NCI-H748 (cell line): ENCODE results near the gene DRG2.

Source experiments
- DNase-seq: peaks from one replicate; lab custom pipeline; 2025; ENCODE audit not compliant: unreplicated experiment; lab: John Stamatoyannopoulos, UW

Gene DRG2

DNA sequence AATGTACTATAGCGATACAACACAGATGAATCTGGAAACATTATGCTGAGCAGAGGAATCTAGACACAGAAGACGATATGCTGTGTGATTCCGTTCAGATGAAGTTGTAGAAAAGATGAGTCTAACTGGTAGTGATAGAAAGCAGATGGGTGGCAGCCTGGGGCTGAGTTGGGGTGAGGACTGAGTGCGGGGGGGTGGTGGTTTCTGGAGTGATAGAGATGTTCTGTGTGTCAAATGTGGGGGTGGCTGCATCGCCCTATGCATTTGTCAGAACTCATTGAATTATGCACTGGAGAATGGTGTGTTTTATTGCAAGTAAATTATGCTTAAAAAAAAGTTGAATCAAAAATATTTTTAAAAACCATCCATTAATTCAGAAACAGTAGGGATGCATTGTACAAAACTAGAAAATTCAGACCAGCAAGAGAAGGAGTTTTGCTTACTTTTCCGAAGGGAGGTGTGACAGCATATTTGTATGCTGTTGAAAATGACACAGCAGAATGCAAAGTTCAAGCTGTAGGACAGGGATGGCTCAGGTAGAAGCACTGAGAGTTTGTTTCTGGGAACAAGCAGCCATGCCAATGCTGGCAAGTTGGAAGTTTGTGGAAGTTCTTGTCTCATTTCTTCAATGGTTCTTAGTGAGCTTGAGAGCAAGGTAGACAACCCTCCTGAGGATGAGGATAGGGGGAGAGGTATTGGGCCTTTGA, 13.0 kb upstream of the DRG2 start:
- DNase-seq: no peak

DNA sequence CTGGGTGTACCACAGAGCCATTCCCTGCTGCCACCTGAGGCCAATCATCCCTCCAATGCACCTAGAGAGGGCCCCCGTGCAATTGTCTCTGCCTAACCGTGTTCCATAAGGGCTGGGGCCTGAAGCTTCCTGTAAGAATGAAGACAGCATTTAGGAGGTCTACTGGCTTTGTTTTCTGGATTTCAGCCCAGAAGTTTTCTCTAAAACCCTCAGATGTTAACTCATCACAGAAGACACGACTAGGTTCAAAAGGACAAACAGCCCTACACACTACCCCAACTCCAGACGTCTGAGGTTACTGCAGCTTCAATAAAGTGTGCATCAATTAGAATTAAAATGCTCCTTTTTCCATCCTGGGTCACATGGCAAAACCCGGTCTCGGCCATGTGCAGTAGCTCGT, 10.8 kb upstream of the DRG2 start:
- no peak for DNase-seq

DNA sequence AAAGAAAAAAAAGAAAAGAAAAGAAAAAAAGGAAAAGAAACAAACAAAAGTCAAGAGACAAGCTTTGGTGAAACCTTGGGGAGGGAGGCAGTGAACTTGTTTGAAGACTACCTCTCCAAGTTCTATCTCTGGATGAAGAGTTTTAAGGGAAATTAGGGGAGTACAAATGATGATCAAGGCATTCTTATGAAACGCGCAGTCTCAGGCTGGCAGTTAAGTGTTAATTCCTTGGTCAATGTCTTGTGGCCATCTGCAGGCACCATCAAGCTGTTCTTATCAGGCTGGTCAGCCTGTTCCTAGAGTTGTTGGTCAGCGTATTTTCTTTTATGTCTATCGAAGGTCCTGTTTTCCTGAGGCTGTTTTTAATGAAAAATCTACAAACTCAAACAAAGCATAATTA, 8.2 kb upstream of the DRG2 start:
- no peak for DNase-seq

DNA sequence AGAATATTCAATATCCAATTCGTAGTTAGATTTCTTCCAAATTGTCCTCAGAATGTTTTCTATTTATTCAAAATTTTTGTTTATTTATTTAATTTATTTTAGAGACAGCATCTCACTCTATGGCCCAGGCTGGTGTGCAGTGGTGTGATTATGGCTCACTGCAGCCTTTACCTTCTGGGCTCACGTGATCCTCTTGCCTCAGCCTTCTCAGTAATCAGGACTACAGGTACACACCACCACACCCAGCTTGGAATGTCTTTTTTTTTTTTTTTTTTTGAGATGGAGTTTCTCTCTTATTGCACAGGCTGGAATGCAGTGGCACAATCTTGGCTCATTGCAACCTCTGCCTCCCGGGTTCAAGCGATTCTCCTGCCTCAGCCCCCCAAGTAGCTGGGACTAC, 3.5 kb upstream of the DRG2 start:
- no peak for DNase-seq

DNA sequence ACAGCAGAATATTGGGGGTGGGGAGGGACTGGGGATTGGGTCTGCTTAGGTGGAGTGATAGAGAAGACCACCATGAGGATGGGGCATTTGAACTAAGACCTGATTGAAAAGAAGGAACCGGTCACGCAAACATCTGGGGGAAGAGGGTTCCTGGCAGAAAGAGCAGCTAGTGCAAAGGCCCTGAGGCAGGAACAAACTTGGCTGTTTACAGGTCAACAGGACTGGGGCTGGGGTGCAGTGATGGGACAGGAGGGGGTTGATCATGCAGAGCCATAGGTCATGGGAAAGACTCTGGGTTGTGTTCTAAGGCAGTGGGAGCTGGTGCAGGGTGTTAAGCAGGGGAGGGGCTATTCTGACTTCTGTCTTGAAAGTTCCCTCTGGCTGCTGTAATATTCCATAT, 1.9 kb downstream of the DRG2 start:
- no peak for DNase-seq

DNA sequence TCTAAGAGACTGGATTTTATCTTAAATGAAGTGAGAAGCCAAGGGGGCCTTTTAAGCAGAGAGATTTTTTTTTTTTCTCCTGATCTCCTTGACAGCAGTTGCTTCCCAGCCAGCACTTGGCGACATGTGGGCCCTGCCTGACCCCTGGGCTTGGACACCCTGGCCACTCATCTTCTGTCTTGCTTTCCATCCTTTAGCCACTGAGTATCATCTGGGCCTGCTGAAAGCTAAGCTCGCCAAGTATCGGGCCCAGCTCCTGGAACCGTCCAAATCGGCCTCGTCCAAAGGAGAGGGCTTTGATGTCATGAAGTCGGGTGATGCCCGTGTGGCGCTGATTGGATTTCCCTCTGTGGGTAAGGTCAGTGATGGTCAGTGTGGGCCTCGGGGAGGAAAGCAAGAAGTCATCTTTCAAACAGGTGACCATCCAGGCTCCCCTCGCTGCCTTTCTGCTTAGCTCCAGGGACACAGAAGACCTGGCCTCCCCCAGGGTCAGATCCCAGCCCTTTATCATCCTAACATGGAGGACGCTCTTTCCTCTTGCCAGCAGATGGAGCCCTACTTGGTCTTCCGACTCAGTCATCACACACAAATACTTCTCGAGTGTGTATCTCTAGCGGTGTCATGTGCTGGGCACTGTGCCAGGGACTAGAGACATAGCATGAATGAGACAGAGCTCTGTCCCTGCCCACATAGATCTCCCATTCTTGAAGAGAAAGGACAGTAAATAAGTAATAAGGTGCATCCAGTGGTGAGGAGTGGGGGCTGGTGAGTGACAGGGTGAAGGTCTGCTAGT, 6.1 kb downstream of the DRG2 start:
- peak; percentile 66 for DNase-seq

DNA sequence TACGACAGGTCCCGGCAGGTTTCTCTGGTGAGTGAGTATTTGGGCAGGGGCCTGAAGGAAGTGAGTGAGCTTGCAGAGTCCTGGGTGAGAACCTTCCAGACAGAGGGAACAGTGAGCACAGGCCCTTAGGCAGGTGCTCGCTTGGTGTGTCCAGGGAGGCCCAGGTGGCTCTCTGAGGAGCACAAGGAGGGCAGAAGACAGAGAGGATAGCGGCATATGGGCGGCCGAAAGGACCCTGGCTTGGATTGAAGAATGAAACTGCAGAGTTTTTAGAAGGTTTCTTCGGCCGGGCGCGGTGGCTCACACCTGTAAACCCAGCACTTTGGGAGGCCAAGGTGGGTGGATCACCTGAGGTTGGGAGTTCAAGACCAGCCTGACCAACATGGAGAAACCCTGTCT, 6.7 kb downstream of the DRG2 start:
- DNase-seq: no peak

DNA sequence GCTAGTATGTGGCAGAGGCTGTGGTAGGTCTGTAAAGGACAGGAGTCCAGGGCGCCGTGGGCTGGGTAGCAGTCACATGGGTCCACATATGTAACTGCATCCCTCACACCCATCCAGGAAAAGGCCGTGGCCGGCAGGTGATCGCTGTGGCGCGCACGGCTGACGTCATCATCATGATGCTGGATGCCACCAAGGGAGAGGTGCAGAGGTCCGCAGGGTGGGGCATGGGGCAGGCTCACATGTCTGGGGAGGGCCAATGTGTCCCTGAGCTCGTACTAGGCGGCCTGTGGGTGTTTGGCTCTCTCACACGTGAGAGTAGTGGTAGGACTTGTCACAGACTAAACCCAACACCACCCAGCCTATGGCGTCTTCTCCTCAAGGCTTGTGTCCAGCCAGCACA, 11.8 kb downstream of the DRG2 start:
- DNase-seq: no peak

DNA sequence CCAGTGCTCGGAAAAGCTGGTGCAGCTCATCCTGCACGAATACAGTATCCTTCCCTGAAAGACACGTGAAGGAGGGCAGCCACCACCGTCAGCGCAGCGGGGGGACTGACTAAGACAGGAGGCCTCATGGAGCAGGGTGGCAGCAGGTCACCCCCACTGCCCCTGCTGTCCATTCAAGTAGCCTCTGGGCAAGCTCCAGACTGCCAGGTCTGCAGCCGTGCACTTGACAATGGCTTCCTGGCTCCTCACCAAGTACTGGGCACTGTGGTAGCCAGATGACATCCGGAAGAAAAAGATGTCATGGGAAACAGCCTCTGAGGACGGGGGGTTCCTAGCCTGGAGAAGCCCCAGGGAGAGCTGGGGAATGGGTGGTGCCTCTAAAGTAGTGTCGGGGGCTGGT, 12.9 kb downstream of the DRG2 start:
- no peak for DNase-seq

DNA sequence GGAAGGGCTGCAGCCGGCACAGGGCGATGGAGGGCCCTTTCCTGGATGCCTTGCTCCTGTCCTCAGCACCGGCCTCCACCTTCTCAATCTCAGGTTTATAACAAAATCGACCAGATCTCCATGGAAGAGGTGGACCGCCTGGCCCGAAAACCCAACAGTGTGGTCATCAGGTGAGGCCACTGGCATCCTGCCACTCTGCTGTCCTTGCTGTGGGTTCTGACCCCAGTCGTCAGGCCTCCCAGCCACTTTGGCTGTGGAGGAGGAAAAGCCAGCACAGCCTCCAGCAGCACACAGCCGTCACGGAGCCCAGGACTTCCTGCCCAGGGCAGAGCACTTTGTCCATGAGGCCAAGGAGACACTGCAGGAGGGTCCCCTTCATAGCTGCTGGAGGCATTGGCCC, 14.1 kb downstream of the DRG2 start:
- DNase-seq: no peak

DNA sequence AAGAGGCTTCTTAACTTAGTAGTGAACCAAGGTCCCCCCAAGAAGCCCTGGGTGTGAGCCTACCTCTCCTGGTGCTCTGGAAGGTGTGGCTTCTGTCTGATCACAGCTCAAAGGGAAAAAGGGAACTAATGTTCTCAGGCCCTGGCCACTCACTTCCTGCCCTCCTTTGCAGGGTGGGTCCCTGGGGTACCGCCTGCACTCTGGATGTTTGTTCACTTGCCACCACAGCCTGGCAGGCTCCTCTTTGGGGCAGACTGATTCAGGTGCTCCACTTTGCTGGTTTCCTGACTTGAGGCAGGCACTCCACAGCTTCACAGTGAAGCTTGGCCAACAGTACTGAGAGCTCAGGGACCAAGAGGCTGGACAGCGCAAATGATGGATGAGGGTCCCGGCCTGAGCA, 14.9 kb downstream of the DRG2 start:
- DNase-seq: no peak

DNA sequence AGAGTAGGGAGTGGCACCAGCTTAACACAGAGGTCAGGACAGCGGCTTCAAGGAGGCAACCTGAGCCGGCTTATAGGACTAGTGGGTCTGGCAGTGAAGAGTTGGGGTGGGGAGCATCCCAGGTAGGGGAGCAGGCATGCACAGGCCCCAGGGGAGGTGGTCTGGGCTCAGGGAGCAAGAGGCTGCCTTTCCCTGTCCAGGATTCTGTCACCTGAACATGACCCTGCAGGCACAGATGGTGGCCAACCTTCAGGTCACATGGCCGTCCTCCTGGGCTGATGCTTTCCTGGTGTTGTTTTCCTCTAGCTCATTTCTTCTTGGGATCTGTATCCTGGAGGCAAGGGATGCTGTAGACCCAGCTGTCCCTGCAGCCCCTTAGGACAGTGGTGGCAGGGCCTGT, 17.3 kb downstream of the DRG2 start:
- DNase-seq: no peak

DNA sequence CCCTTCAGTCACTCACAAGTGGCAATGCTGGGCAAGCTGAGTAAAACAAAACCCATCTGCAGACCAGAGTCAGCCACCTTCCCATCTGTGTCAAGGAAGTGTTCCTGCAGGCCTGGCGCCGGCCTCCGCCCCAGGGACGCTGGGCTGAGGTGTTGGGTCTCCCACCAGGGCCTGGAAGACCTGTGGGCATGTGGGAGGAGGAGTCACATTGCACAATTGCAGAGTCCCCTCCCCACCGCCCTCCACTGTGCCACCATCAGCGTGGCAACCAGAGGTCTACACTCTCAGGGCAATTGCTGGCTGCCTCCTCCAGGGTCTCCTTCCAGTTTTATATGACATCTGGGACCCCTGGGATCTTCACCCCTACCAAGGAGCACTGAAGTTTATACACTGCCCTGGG, 17.8 kb downstream of the DRG2 start:
- no peak for DNase-seq

DNA sequence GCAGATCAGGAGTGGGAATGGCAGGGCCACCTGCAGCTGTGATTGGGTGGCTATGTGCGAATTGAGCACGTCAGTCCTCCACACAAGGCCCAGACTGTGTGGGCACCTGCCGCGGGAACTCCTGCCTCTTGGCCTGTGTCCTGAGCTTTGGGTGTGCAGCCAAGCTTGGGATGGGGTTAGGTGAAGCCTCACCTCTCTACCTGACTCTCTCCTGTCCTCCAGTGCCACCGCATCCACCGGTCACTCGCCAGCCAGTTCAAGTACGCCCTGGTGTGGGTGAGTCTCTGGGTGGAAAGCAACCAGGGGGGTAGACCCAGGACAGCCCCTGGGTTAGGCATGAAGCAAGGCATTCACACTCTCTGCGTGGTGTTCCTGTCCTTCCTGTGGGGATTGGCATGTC, 18.5 kb downstream of the DRG2 start:
- no peak for DNase-seq

DNA sequence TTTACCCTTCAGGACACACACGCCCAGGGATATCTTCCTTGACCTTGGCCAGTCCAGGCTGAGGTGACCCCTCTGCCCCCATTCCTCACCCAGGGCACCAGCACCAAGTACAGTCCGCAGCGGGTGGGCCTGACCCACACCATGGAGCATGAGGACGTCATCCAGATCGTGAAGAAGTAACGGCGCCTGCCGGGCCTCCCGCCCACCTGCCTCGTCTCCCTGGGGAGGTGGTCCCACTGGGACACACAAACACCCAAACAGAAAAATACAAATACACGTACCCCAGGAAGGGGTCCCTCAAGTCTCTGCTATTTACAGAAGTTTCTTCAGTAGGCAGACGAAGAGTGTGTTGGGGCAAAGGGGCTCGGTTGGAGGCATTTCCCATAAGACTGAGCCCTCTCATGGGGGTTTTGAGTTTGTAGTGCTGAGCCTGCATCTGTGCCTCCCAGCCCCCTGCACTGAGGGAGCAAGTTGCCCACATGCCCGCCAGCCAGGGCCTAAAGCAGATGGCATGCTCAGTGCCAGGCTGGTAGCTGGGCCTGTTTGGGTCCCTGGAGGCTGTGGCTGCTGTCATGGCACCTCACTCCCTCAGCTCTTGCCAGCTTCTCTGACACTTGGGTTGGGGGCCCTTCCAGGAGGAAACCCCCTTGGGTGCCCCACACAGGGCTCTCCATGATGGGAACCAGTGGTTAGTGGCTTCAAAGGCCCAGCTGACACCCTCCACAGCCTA, 19.5 kb downstream of the DRG2 start:
- DNase-seq: no peak

DNA sequence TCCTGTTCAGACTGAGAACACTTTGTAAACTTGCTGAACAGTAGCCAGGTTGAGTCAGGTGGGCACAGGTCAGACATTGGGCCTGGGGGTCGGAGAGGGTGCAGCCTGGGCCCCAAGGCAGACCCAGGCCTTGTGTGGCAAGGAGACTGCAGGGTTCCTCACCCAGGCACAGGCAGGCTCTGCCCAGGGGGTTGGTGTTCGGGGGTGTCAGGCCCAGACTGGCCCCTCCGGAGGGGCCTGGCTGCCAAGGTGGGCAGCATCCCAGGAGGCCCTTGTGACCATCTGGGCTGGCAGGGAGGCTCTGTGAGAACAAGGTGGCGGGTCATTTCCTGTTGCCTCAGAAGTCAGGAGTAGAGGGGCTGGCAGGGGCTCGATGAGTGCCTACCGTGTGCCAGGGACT, 20.2 kb downstream of the DRG2 start:
- DNase-seq: no peak

DNA sequence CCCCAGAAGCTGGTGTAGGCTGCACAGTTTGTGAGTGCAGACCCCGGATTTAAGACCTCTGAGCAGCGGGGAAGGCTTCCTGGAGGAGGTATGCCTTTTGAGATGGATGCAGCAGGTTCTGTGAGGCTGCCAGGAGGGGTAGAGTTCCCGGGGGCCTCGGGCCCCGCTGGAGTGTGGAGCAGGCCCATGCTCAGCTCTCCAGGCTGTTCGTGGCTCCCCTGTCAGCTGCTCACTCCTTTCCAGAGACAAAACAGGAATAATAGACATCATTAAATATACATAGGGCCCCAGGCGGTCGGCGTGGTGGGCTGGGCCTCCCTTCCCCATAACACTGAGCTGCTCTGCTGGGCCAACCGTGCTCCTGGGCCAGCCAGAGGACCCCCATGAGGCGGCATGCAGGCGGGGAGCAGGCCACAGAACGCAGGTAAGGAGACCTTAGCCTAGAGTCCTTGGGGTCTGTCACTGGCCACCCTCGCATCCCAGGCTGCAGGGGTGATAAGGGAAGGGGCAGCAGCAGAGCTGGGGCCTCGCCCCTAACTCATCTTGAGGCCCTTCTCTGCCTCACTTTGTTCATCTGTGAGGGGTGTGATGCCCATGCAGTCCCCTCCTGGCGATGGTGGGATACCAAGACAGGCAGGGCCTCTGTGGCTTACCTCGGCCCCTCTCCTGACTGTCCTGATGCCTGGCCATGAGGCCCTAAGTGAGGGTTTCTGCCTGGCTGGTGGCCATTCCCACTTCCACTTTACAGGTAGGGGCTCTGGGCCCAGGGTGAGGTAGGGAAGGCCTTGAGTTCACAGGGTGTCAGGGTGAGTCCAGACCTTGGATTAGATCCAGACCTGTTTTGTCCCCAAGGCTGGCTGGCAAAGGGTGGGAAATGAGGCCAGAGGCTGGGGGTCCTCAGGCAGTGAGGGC, 20.9 kb downstream of the DRG2 start, which contains the start of gene MYO15A:
TSS of gene MYO15A (plus strand) at position 356 of the 912 bp plus-strand sequence. CDS start 10,045 bp downstream, outside the sequence.
- no peak for DNase-seq

DNA sequence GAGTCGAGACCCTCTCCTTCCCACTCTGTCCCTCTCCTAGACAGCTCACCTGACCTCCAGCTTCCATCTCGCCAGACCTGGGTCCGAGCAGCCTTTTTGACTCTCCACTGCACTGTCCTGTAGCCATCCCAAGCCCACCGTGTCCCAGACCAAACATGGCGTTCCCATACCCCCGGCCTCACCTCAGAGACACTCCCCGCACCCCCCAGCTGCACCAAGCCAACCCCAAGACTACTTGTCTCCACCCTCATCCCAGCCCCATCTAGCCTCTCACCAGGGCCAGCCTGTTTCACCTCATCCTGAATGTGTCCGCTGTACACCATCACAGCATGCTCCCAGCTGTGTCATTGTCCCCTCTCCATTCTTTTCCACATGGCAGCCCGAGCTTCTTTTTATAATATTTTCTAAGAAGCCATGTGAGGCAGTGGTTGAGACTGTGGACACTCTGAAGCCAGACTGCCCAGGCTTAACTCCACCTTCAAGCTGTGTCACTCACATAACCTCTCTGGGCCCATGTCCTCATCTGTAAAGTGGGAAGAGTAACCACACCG, 22.3 kb downstream of the DRG2 start:
- no peak for DNase-seq

DNA sequence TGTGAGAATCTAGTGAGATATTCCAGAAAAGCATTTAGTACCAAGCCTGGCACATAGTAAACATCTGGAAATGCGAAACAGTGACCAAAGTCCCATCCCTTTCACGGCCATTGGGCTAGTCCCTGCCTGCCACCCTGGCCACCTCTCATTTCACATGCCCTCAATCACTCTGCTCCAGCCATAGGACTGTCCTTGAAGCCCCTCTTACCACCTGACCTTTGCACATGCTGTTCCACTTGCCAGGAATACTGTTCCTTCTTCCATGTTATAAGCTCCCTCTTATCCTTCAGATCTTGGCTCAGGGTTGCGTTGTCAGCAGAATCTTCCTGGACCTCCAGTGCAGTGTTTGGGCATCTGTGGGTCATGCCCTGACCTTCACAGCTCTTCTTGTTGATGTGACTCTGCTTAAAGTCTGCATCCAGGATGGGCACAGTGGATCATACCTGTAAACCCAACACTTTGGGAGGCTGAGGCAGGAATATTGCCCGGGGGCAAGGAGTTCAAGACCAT, 22.9 kb downstream of the DRG2 start:
- DNase-seq: no peak

DNA sequence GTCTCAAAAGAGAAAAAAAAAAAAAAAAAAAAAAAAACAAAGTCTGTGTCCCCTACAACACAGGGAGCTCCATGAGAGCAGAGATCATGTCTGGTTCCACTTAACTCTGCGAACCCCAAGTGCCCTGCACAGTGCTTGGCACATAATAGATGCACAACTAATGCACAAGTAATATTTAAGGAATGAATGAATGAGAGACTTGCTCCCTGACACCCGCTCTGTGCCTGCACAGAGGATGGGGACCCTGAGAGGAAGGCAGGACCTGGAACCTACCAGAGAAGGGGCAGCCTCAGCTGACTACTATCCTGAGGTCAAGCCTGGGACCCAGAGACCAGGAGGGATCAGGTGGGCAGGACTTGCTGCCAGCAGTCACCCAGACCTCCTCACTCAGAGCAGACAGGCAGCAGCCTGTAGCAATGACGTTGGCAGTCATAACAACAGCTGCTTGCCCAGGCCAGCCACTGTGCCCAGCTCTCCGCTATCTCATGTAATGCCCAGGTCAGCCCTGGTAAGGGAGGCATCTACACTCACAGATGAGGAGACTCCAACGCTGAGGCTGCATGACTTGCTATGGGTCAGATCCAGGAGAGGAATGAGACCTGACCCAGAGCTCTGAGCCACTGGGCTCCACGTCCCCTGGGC, 23.7 kb downstream of the DRG2 start:
- no peak for DNase-seq
